Esophagus muscularis mucosa (tissue), 4 donors: ENCODE data around the gene CLASP1. TPM values are rescaled to one million over a fixed set of nuclear protein-coding genes. Genes with fewer than 3 reads are reported as not detected.
"Not testable (repeated sequence)": the region's sequence is repeated elsewhere in the genome, so short reads cannot be mapped to it uniquely, and the experiment has no call there.

Source experiments
- DNase-seq: peaks from one replicate; pipeline ENCODE4 v3.0.0-alpha.2; 2017; ENCODE audit errors: extremely low spot score
- H3K27ac ChIP-seq, 4 donors: fragments of 200-600 bp; sonication (generic); replicated peaks in 1 of 4; 1 replicate in 3 of 4; 2 replicates in 1 of 4; pipeline ENCODE4 v1.5.1; 2016 to 2019; ENCODE audit warnings: mild to moderate bottlenecking in 1 of 4
- H3K27me3 ChIP-seq, 4 donors: fragments of 200-600 bp; sonication (generic); one replicate each; pipeline versions ENCODE4 v1.5.1 to v1.6.0; 2016 to 2019
- H3K36me3 ChIP-seq, 4 donors: fragments of 200-600 bp; sonication (generic); one replicate each; pipeline ENCODE4 v1.5.1; 2016 to 2019
- H3K4me1 ChIP-seq, 4 donors: fragments of 200-600 bp; sonication (generic); one replicate each; pipeline ENCODE4 v1.5.1; 2016 to 2019
- H3K4me3 ChIP-seq, 4 donors: fragments of 200-600 bp; sonication (generic); 1 replicate in 2 of 4; 2 replicates in 2 of 4; pipeline ENCODE4 v1.5.1; 2016 to 2019; ENCODE audit warnings: mild to moderate bottlenecking in 4 of 4, moderate library complexity in 1 of 4
- H3K9me3 ChIP-seq, 4 donors: fragments of 200-600 bp; sonication (generic); 1 replicate in 3 of 4; 2 replicates in 1 of 4; pipeline ENCODE4 v1.5.1; 2016 to 2019
- CTCF ChIP-seq, 3 experiments: fragments of 200-600 bp in 2 of 3; fragments of 450-650 bp in 1 of 3; sonication (generic) in 2 of 3; IDR thresholded peaks; one replicate each; pipeline ENCODE4 v1.5.1; 2017 to 2019; ENCODE audit warnings: antibody characterized with exemption in 3 of 3, mild to moderate bottlenecking in 2 of 3, moderate library complexity in 1 of 3
- EP300 ChIP-seq: sonication (generic); formaldehyde crosslinking; IDR thresholded peaks from one replicate; pipeline ENCODE4 v1.6.1; 2017; ENCODE audit warnings: antibody characterized with exemption
- POLR2A ChIP-seq: fragments of 450-650 bp; IDR thresholded peaks from one replicate; pipeline ENCODE4 v1.6.1; 2017; ENCODE audit warnings: antibody characterized with exemption, moderate library complexity, mild to moderate bottlenecking, low read depth
- POLR2AphosphoS5 ChIP-seq, 2 donors: sonication (generic); formaldehyde crosslinking; IDR thresholded peaks; one replicate each; pipeline ENCODE4 v1.6.1; 2017; ENCODE audit warnings: antibody characterized with exemption in 2 of 2
- WGBS: methylation state at CpG from one replicate; pipeline ENCODE4 v1.1.5; 2018; 5-methylcytosine and 5-hydroxymethylcytosine counted together
- intact Hi-C: fragments of 100-400 bp; cut with DNase I; formaldehyde crosslinking; loops from one replicate; pipeline ENCODE4 v1.15.1; 2023
- total RNA-seq, 4 donors: library from RNA; depleted of rRNA; stranded (reverse); fragments of >200 nt; gene quantifications; one replicate each; pipeline versions ENCODE4 v1.1.0 to v1.2.1, GENCODE V29; 2016

The CLASP1 gene
- total RNA-seq, 4 donors from 2014 or later, result 62.6 to 78.6 (median 70.5) TPM

- Histone ChIP-seq H3K9me3 (no peaks in the 10 kb centered on the region), H3K4me1 (peaks cover 9 to 51% (median 45%) of the 10 kb centered on the region in 4 donors), H3K36me3 (no peaks in the 10 kb centered on the region), H3K27ac (peak overlapping the region; percentile 67 to 82 (median 74)), H3K4me3 (no peak overlapping the region), H3K27me3 (no peaks in the 10 kb centered on the region)
- 17% methylated on average over 2 of the region's 2 CpGs for WGBS
- TF ChIP-seq CTCF (IDR thresholded peaks at IDR 0.05), result no peak
- TF ChIP-seq EP300, result no peak
- TF ChIP-seq POLR2A, result no peak
- TF ChIP-seq POLR2AphosphoS5 (IDR thresholded peaks at IDR 0.05), result no peak
- DNase-seq, result no peak
- intact Hi-C loops, result no loop called here
Observed at GRCh38 chr2:121695171-121695451, 45.8 kb upstream of the CLASP1 start.

- 56% methylated on average over 6 of the region's 6 CpGs for WGBS
- no peaks in the 10 kb centered on the region for H3K27me3 ChIP-seq
- intact Hi-C loops, result no loop called here
- H3K27ac ChIP-seq, result peak overlapping the region; percentile 67 to 82 (median 74)
- no peaks in the 10 kb centered on the region for H3K9me3 ChIP-seq
- peaks cover 3 to 46% (median 42%) of the 10 kb centered on the region in 4 donors for H3K4me1 ChIP-seq
- no peak for DNase-seq
- no peaks in the 10 kb centered on the region for H3K36me3 ChIP-seq
- H3K4me3 ChIP-seq, result no peak overlapping the region
- no peak for TF ChIP-seq EP300
- peak; percentile 8 to 34 for TF ChIP-seq POLR2AphosphoS5 (IDR thresholded peaks at IDR 0.05)
Observed at GRCh38 chr2:121694398-121695170, 45.3 kb upstream of the CLASP1 start.

GRCh38 chr2:121690572-121690971, 41.3 kb upstream of the CLASP1 start:
- H3K27ac ChIP-seq, H3K27me3 ChIP-seq, H3K36me3 ChIP-seq, intact Hi-C loops, H3K9me3 ChIP-seq, H3K4me3 ChIP-seq, DNase-seq: not testable (repeated sequence)
- 93% methylated on average over 3 of the region's 3 CpGs for WGBS
- peaks cover 0 to 28% (median 22%) of the 10 kb centered on the region in 4 donors for H3K4me1 ChIP-seq

GRCh38 chr2:121690095-121690494, 40.8 kb upstream of the CLASP1 start:
- WGBS, result 95% methylated on average over 6 of the region's 6 CpGs
- no peak overlapping the region for H3K27ac ChIP-seq
- H3K4me1 ChIP-seq, result peaks cover 0 to 25% (median 18%) of the 10 kb centered on the region in 4 donors
- H3K9me3 ChIP-seq, result no peaks in the 10 kb centered on the region
- TF ChIP-seq POLR2A, result no peak
- no peak for TF ChIP-seq POLR2AphosphoS5 (IDR thresholded peaks at IDR 0.05)
- no peak for TF ChIP-seq EP300
- no peak for TF ChIP-seq CTCF (IDR thresholded peaks at IDR 0.05)
- intact Hi-C loops, result no loop called here
- H3K36me3 ChIP-seq, result no peaks in the 10 kb centered on the region
- H3K4me3 ChIP-seq, result no peak overlapping the region
- no peak for DNase-seq
- no peaks in the 10 kb centered on the region for H3K27me3 ChIP-seq

GRCh38 chr2:121689356-121689755, 40.1 kb upstream of the CLASP1 start:
- H3K4me1 ChIP-seq, result peaks cover 0 to 19% (median 11%) of the 10 kb centered on the region in 4 donors
- TF ChIP-seq CTCF (IDR thresholded peaks at IDR 0.05) (peak in 2 of 3 experiments; percentile 16 to 21), POLR2A (no peak)
- no peaks in the 10 kb centered on the region for H3K9me3 ChIP-seq
- H3K36me3 ChIP-seq, result no peaks in the 10 kb centered on the region
- no peak overlapping the region for H3K27ac ChIP-seq
- intact Hi-C loops, result no loop called here
- no peak overlapping the region for H3K4me3 ChIP-seq
- WGBS, result 55% methylated on average over 4 of the region's 4 CpGs
- H3K27me3 ChIP-seq, result no peaks in the 10 kb centered on the region
- no peak for DNase-seq

- intact Hi-C loops, result no loop called here
- 92% methylated on average over 2 of the region's 2 CpGs for WGBS
- DNase-seq, result no peak
- Histone ChIP-seq H3K27me3 (no peaks in the 10 kb centered on the region), H3K9me3 (peaks cover 0 to 2% (median under 1%) of the 10 kb centered on the region in 4 donors), H3K27ac (no peak overlapping the region), H3K36me3 (no peaks in the 10 kb centered on the region), H3K4me3 (no peak overlapping the region), H3K4me1 (peaks cover 0 to 14% (median 5%) of the 10 kb centered on the region in 4 donors)
- no peak for TF ChIP-seq POLR2AphosphoS5 (IDR thresholded peaks at IDR 0.05)
- TF ChIP-seq POLR2A, result no peak
- no peak for TF ChIP-seq EP300
- no peak for TF ChIP-seq CTCF (IDR thresholded peaks at IDR 0.05)
Observed at GRCh38 chr2:121688820-121689219, 39.6 kb upstream of the CLASP1 start.
